T follicular helper cell (primary cell): ENCODE data around the gene PLSCR1.

Experiments
- DNase-seq: peaks from one replicate; pipeline ENCODE4 v3.0.0-alpha.2; 2020; ENCODE audit warnings: low read depth

Gene PLSCR1

GRCh38 chr3:146472611-146473010, 71.8 kb downstream of the PLSCR1 start:
- no peak for DNase-seq

- DNase-seq: no peak
These were observed 73.4 kb downstream of the PLSCR1 start for GRCh38 chr3:146471012-146471411.

- no peak for DNase-seq
These were observed 73.9 kb downstream of the PLSCR1 start for GRCh38 chr3:146470425-146470990.

GRCh38 chr3:146469150-146470017, 75.0 kb downstream of the PLSCR1 start, which contains the start of gene PLSCR2:
PLSCR2 (minus strand) TSS chr3:146469561; CDS start chr3:146459904, 9,657 bp downstream.
- DNase-seq: peak; percentile 58

GRCh38 chr3:146468671-146469149, 75.7 kb downstream of the PLSCR1 start:
- DNase-seq: no peak

GRCh38 chr3:146468234-146468633, 76.2 kb downstream of the PLSCR1 start:
- DNase-seq: no peak

- DNase-seq: no peak
These were observed 77.8 kb downstream of the PLSCR1 start for GRCh38 chr3:146466604-146467003.

- DNase-seq: no peak
These were observed 78.5 kb downstream of the PLSCR1 start for GRCh38 chr3:146465693-146466465.
